HK-2 (cell line): Measurements from ENCODE around the gene C8A.

Source experiments
- DNase-seq: peaks from one replicate; pipeline ENCODE4 v3.0.0-alpha.2; 2018; ENCODE audit not compliant: unreplicated experiment

Gene C8A

DNA sequence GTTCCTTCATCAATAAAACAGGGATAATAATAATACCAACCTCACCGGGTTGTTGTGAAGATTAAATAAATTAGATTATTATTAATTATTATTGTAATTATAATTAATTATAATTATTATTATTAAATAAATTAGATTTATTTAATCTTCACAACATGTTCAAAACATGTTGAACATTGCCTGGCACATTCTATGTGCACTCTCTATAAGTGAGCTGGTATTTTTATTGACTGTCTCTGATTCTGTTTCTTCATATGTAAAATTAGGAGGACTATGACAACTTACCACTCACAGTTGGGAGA lies 112.1 kb downstream of the C8A start:
- DNase-seq: no peak

- no peak for DNase-seq
Measured at GRCh38 chr1:56967355-56967754, 112.8 kb downstream of the C8A start.
